Tibial nerve (tissue), 3 donors: ENCODE measurements around the gene NELL2.

Source experiments
- POLR2A ChIP-seq, 2 donors: fragments of 450-650 bp; IDR thresholded peaks; one replicate each; pipeline ENCODE4 v1.6.1; 2017; ENCODE audit warnings: antibody characterized with exemption in 2 of 2, mild to moderate bottlenecking in 2 of 2, moderate library complexity in 2 of 2
- TF ChIP-seq, protein P1 (sequence below), 5 experiments: fragments of 200-600 bp in 3 of 5; fragments of 450-650 bp in 2 of 5; sonication (generic) in 3 of 5; IDR thresholded peaks; one replicate each; pipeline ENCODE4 v1.5.1; 2016 to 2019; ENCODE audit warnings: antibody characterized with exemption in 5 of 5, mild to moderate bottlenecking in 3 of 5, moderate library complexity in 2 of 5

DNA sequence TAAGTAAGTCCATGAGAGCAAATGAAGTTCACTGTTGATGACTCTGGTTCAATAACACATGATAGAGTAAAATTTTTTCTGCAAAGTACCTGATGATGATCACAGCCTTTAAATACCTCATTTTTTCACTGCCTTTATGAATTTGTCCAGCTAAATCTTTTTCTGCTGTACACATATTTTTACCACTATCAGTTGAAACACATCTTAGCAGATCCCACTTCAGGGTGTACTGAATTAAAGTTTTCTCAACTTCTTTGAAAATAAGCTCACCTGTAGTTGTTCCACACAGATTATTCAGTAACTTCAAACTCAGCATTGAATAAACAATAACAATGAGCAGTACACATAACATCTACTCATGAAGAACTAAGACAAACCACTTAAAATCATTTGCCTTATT is 385.9 kb downstream of the NELL2 start:
- TF ChIP-seq, protein P1, sequence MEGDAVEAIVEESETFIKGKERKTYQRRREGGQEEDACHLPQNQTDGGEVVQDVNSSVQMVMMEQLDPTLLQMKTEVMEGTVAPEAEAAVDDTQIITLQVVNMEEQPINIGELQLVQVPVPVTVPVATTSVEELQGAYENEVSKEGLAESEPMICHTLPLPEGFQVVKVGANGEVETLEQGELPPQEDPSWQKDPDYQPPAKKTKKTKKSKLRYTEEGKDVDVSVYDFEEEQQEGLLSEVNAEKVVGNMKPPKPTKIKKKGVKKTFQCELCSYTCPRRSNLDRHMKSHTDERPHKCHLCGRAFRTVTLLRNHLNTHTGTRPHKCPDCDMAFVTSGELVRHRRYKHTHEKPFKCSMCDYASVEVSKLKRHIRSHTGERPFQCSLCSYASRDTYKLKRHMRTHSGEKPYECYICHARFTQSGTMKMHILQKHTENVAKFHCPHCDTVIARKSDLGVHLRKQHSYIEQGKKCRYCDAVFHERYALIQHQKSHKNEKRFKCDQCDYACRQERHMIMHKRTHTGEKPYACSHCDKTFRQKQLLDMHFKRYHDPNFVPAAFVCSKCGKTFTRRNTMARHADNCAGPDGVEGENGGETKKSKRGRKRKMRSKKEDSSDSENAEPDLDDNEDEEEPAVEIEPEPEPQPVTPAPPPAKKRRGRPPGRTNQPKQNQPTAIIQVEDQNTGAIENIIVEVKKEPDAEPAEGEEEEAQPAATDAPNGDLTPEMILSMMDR (IDR thresholded peaks at IDR 0.05), result no peak
- no peak for TF ChIP-seq POLR2A (IDR thresholded peaks at IDR 0.05)
